PC-3 (cell line): Measurements from ENCODE around the gene PCID2.

ENCODE experiments used
- CTCF ChIP-seq: fragments of 300-600 bp; sonication (generic); conservative IDR thresholded peaks from 2 replicates; pipeline ENCODE4 v1.5.1; 2017; ENCODE audit warnings: antibody characterized with exemption, low read depth, mild to moderate bottlenecking, low read length
- EZH2 ChIP-seq: fragments of 300-600 bp; sonication (generic); IDR thresholded peaks from one replicate; pipeline ENCODE4 v1.6.1; 2017; ENCODE audit warnings: antibody characterized with exemption, mild to moderate bottlenecking, low read length; ENCODE audit not compliant: unreplicated experiment

GRCh38 chr13:113178896-113179167 is 29.6 kb downstream of the PCID2 start:
- no peak for TF ChIP-seq EZH2
- no peak for TF ChIP-seq CTCF
